HepG2 (cell line): ENCODE results near the gene CCDC120. TPM values are rescaled to one million over a fixed set of nuclear protein-coding genes. Genes with fewer than 3 reads are reported as not detected.

Experiments used
- ATAC-seq: fragments of 200-7000 bp; cut with Tn5 transposase; 3 replicates; pipeline ENCODE4 v1.9.1; 2020; ENCODE audit warnings: mild to moderate bottlenecking, moderate library complexity
- BruUV-seq: library from RNA; stranded (reverse); fragments of 400-500 nt; replicated peaks from 2 replicates; lab custom pipeline; 2021; lab: Mats Ljungman, UMichigan
- CTCF ChIA-PET: fragments of 300-600 bp; formaldehyde crosslinking; extraction: SDS; loops from one replicate; lab custom pipeline; 2021; ENCODE audit warnings: low total read pairs, inconsistent platforms, low intra/inter-chr PET ratio; lab: Yijun Ruan, JAX
- POLR2A ChIA-PET: fragments of 350-600 bp; sonication (Branson Sonifier 250); formaldehyde crosslinking; loops from one replicate; lab custom pipeline; 2020; ENCODE audit warnings: antibody characterized with exemption, inconsistent platforms; lab: Yijun Ruan, JAX
- DNase-seq: peaks from one replicate; pipeline ENCODE4 v3.0.0-alpha.2; 2015; ENCODE audit warnings: low spot score
- FAIRE-seq: peaks from 3 replicates; lab custom pipeline; 2011; peaks lifted over from hg19 to GRCh38; lab: Jason Lieb, UNC
- H2AFZ ChIP-seq: one replicate; pipeline ENCODE4 v1.6.1; 2011; ENCODE audit warnings: low read length, inconsistent platforms
- H3K27ac ChIP-seq: fragments of 300-600 bp; 3 replicates; pipeline ENCODE4 v1.8.0; 2011; ENCODE audit warnings: mixed run types, mild to moderate bottlenecking, mixed read lengths, low read length, inconsistent platforms; ENCODE audit not compliant: insufficient read depth; ENCODE audit errors: extremely low read length
- H3K27me3 ChIP-seq, 2 experiments: fragments of 200-600 bp in 1 of 2; 2 replicates in 1 of 2; 3 replicates in 1 of 2; pipeline versions ENCODE4 v1.6.0 to v1.8.0; 2011; ENCODE audit warnings: low read length in 2 of 2, mild to moderate bottlenecking in 2 of 2, moderate library complexity in 2 of 2, inconsistent platforms in 1 of 2; ENCODE audit not compliant: insufficient read depth in 2 of 2, control insufficient read depth in 1 of 2
- H3K36me3 ChIP-seq, 2 experiments: fragments of 200-600 bp in 1 of 2; replicated peaks in 1 of 2; 2 replicates in 1 of 2; 3 replicates in 1 of 2; pipeline versions ENCODE4 v1.5.1 to v1.8.0; 2011; ENCODE audit warnings: low read length in 2 of 2, inconsistent platforms in 1 of 2; ENCODE audit not compliant: insufficient read depth in 2 of 2, control insufficient read depth in 1 of 2
- H3K4me1 ChIP-seq: 2 replicates; pipeline ENCODE4 v1.5.1; 2012; ENCODE audit warnings: low read length, inconsistent platforms; ENCODE audit not compliant: insufficient read depth
- H3K4me2 ChIP-seq: 2 replicates; pipeline ENCODE4 v1.6.0; 2011; ENCODE audit warnings: low read depth, low read length, inconsistent platforms
- H3K4me3 ChIP-seq, 3 experiments: fragments of 200-600 bp in 1 of 3; sonication (generic), shearing (Covaris generic) in 1 of 3; replicated peaks in 1 of 3; 2 replicates each; pipeline ENCODE4 v1.5.1; 2011 to 2016; ENCODE audit warnings: low read length in 3 of 3, inconsistent platforms in 2 of 3, low read depth in 2 of 3, mild to moderate bottlenecking in 2 of 3, control low read depth in 1 of 3, mixed read lengths in 1 of 3; ENCODE audit not compliant: insufficient read depth in 1 of 3
- H3K79me2 ChIP-seq: one replicate; pipeline ENCODE4 v1.6.1; 2011; ENCODE audit warnings: low read length, inconsistent platforms; ENCODE audit not compliant: insufficient read depth
- H3K9ac ChIP-seq: 2 replicates; pipeline ENCODE4 v1.6.0; 2011; ENCODE audit warnings: mild to moderate bottlenecking, low read depth, low read length, inconsistent platforms; ENCODE audit not compliant: insufficient read depth
- H3K9me3 ChIP-seq: 2 replicates; pipeline ENCODE4 v1.5.1; 2012; ENCODE audit warnings: mild to moderate bottlenecking, low read length
- H4K20me1 ChIP-seq: 2 replicates; pipeline ENCODE4 v1.6.0; 2011; ENCODE audit warnings: inconsistent platforms, mild to moderate bottlenecking, low read length, moderate library complexity; ENCODE audit not compliant: insufficient read depth
- E2F5 ChIP-seq: sonication (generic); formaldehyde crosslinking; conservative IDR thresholded peaks from 2 replicates; pipeline ENCODE4 v1.4.0; 2020; ENCODE audit warnings: missing genetic modification reagents
- NR0B2 ChIP-seq: sonication (generic); formaldehyde crosslinking; IDR thresholded peaks from 2 replicates; pipeline ENCODE4 v1.4.0; 2020; ENCODE audit warnings: mild to moderate bottlenecking, missing genetic modification reagents
- TEF ChIP-seq: sonication (generic); formaldehyde crosslinking; IDR thresholded peaks from 2 replicates; pipeline ENCODE4 v1.5.0; 2020; ENCODE audit warnings: missing genetic modification reagents
- ZBTB33 ChIP-seq: sonication (generic); formaldehyde crosslinking; IDR thresholded peaks from 2 replicates; pipeline ENCODE4 v1.4.0; 2020; ENCODE audit warnings: missing genetic modification reagents
- ZNF318 ChIP-seq: sonication (generic); formaldehyde crosslinking; IDR thresholded peaks from 2 replicates; pipeline ENCODE4 v1.4.0; 2020; ENCODE audit warnings: mild to moderate bottlenecking, missing genetic modification reagents
- WGBS: methylation state at CpG from one replicate; pipeline ENCODE4 v1.1.6; 2017; ENCODE audit warnings: low lambda C conversion rate; 5-methylcytosine and 5-hydroxymethylcytosine counted together
- in situ Hi-C: cut with HindIII; loops from 2 replicates; pipeline ENCODE4 v1.10.0; 2017; ENCODE audit warnings: low pct_unique_long_range_greater_than_20kb; ENCODE audit not compliant: extremely low pct_ligation_motif_present
- intact Hi-C: fragments of 100-400 bp; cut with micrococcal nuclease; formaldehyde crosslinking; loops from one replicate; pipeline ENCODE4 v1.10.0; 2022; ENCODE audit not compliant: unreplicated experiment
- polyA plus RNA-seq, 8 experiments: library from polyadenylated mRNA; depleted of rRNA in 3 of 8; stranded (reverse) in 7 of 8; unstranded in 1 of 8; fragments of >200 nt; fragmentation: Illumina TruSeq in 4 of 8; extraction: Trizol in 4 of 8; gene quantifications; 2 replicates each; pipeline versions ENCODE4 v1.2.1 to v1.2.3, GENCODE V29; 2011 to 2016; ENCODE audit warnings: low read depth in 4 of 8, missing spikeins in 1 of 8, mixed read lengths in 1 of 8; ENCODE audit not compliant: insufficient read depth in 1 of 8
- total RNA-seq, 5 experiments: library from RNA; depleted of rRNA; stranded (reverse); fragments of >200 nt; fragmentation: Illumina TruSeq; extraction: Trizol; gene quantifications; 2 replicates each; pipeline ENCODE4 v1.2.3, GENCODE V29; 2016; ENCODE audit warnings: low read depth in 1 of 5

CCDC120 gene
- total and polyA plus RNA-seq, 2 of the 13 experiments (the other 11 are each of a cell fraction or from before 2014, with no cell fraction given): 0.89 to 3.2 TPM

GRCh38 chrX:49089553-49089952 is 30.8 kb downstream of the CCDC120 start:
- intact Hi-C loops: no loop called here
- no peak for DNase-seq
- no peak overlapping the region for H3K4me2 ChIP-seq
- H3K36me3 ChIP-seq: no peaks in the 10 kb centered on the region
- WGBS: 93% methylated on average over 4 of the region's 4 CpGs
- H3K4me3 ChIP-seq: no peak overlapping the region
- H3K9ac ChIP-seq: no peak overlapping the region
- H3K27ac ChIP-seq: no peak overlapping the region
- H4K20me1 ChIP-seq: no peaks in the 10 kb centered on the region
- no peaks in the 10 kb centered on the region for H3K4me1 ChIP-seq
- BruUV-seq: no TSS peak
- CTCF ChIA-PET: no interaction called here
- no peak for FAIRE-seq
- POLR2A ChIA-PET: interaction anchor here (0.9 kb wide), 1 partner anchor 10 kb away, joined by 3 read pairs; the partner anchor contains the start of gene WDR45
- no peak overlapping the region for H2AFZ ChIP-seq
- ATAC-seq: no peak
- no peaks in the 10 kb centered on the region for H3K79me2 ChIP-seq
- H3K9me3 ChIP-seq: no peaks in the 10 kb centered on the region
- in situ Hi-C loops: no loop called here
- H3K27me3 ChIP-seq: no peaks in the 10 kb centered on the region
- TF ChIP-seq NR0B2 (CRISPR knock-in tag) (no peak), TEF (CRISPR knock-in tag) (no peak), ZBTB33 (CRISPR knock-in tag) (no peak), ZNF318 (CRISPR knock-in tag) (no peak), E2F5 (CRISPR knock-in tag) (no peak)
